CD14-positive monocyte (primary cell): ENCODE data around the gene PDE11A. TPM values are rescaled to one million over a fixed set of nuclear protein-coding genes. Genes with fewer than 3 reads are reported as not detected.

ENCODE experiments used
- DNase-seq, 3 donors: peaks; one replicate each; pipeline ENCODE4 v3.0.0-alpha.2; 2011 to 2022
- H2AFZ ChIP-seq: 2 replicates; pipeline ENCODE4 v1.6.0; 2012; ENCODE audit warnings: mild to moderate bottlenecking, low read depth, low read length, inconsistent platforms; ENCODE audit not compliant: insufficient read depth, poor library complexity, severe bottlenecking
- H3K27ac ChIP-seq, 2 donors: 1 replicate in 1 of 2; 2 replicates in 1 of 2; pipeline ENCODE4 v1.5.1; 2012 to 2013; ENCODE audit warnings: low read length in 2 of 2, control low read depth in 1 of 2, inconsistent platforms in 1 of 2, low read depth in 1 of 2, mild to moderate bottlenecking in 1 of 2
- H3K27me3 ChIP-seq, 2 donors: one replicate each; pipeline versions ENCODE4 v1.6.0 to v1.6.1; 2011 to 2013; ENCODE audit warnings: low read length in 2 of 2; ENCODE audit not compliant: control insufficient read depth in 2 of 2, insufficient read depth in 2 of 2
- H3K36me3 ChIP-seq, 2 donors: replicated peaks in 1 of 2; 1 replicate in 1 of 2; 2 replicates in 1 of 2; pipeline versions ENCODE4 v1.5.1 to v1.6.1; 2012 to 2013; ENCODE audit warnings: low read length in 2 of 2, control low read depth in 1 of 2, inconsistent platforms in 1 of 2, mild to moderate bottlenecking in 1 of 2; ENCODE audit not compliant: insufficient read depth in 2 of 2, control insufficient read depth in 1 of 2
- H3K4me1 ChIP-seq, 2 donors: 1 replicate in 1 of 2; 2 replicates in 1 of 2; pipeline versions ENCODE4 v1.5.1 to v1.6.1; 2012 to 2013; ENCODE audit warnings: low read length in 2 of 2, control low read depth in 1 of 2, inconsistent platforms in 1 of 2, mild to moderate bottlenecking in 1 of 2, moderate library complexity in 1 of 2; ENCODE audit not compliant: insufficient read depth in 2 of 2, control insufficient read depth in 1 of 2
- H3K4me2 ChIP-seq: replicated peaks from 2 replicates; pipeline ENCODE3; 2012; ENCODE audit warnings: low read length, moderate library complexity, mild to moderate bottlenecking; ENCODE audit not compliant: poor library complexity, severe bottlenecking; ENCODE audit errors: extremely low read depth
- H3K4me3 ChIP-seq, 3 experiments: fragments of 200-600 bp in 1 of 3; sonication (generic) in 1 of 3; replicated peaks in 1 of 3; 1 replicate in 2 of 3; 2 replicates in 1 of 3; pipeline ENCODE4 v1.5.1; 2011 to 2013; ENCODE audit warnings: low read length in 3 of 3, mild to moderate bottlenecking in 3 of 3, control low read depth in 2 of 3, low read depth in 2 of 3, inconsistent platforms in 1 of 3, moderate library complexity in 1 of 3
- H3K79me2 ChIP-seq: 2 replicates; pipeline ENCODE4 v1.6.0; 2012; ENCODE audit warnings: mild to moderate bottlenecking, control low read depth, inconsistent platforms, low read length, moderate library complexity; ENCODE audit not compliant: insufficient read depth
- H3K9ac ChIP-seq: 2 replicates; pipeline ENCODE4 v1.6.0; 2017; ENCODE audit warnings: low read length, mild to moderate bottlenecking; ENCODE audit not compliant: insufficient read depth, poor library complexity, severe bottlenecking
- H3K9me3 ChIP-seq, 2 donors: replicated peaks in 1 of 2; 1 replicate in 1 of 2; 2 replicates in 1 of 2; pipeline versions ENCODE4 v1.5.1 to v1.6.1; 2012 to 2013; ENCODE audit warnings: low read length in 2 of 2, control low read depth in 1 of 2; ENCODE audit not compliant: control insufficient read depth in 1 of 2, insufficient read depth in 1 of 2
- H4K20me1 ChIP-seq: 2 replicates; pipeline ENCODE4 v1.6.0; 2012; ENCODE audit warnings: mild to moderate bottlenecking, low read length, control low read depth, moderate library complexity; ENCODE audit not compliant: insufficient read depth
- H3K27ac Mint-ChIP-seq, 7 donors: one replicate each; pipeline ENCODE4 v1.8.0; 2020; ENCODE audit warnings: mild to moderate bottlenecking in 7 of 7, mixed read lengths in 7 of 7, moderate library complexity in 6 of 7, inconsistent platforms in 2 of 7
- H3K27me3 Mint-ChIP-seq, 3 donors: one replicate each; pipeline ENCODE4 v1.8.0; 2021 to 2022; ENCODE audit warnings: low read depth in 3 of 3, mild to moderate bottlenecking in 3 of 3, mixed read lengths in 3 of 3, moderate library complexity in 3 of 3, inconsistent platforms in 1 of 3
- H3K36me3 Mint-ChIP-seq, 2 donors: one replicate each; pipeline ENCODE4 v1.8.0; 2020; ENCODE audit warnings: mixed read lengths in 2 of 2, inconsistent platforms in 1 of 2, mild to moderate bottlenecking in 1 of 2
- H3K4me1 Mint-ChIP-seq: one replicate; pipeline ENCODE4 v1.8.0; 2020; ENCODE audit warnings: mild to moderate bottlenecking, mixed read lengths
- H3K4me3 Mint-ChIP-seq, 2 donors: one replicate each; pipeline ENCODE4 v1.8.0; 2020; ENCODE audit warnings: mild to moderate bottlenecking in 2 of 2, mixed read lengths in 2 of 2, moderate library complexity in 1 of 2
- H3K9me3 Mint-ChIP-seq, 7 donors: one replicate each; pipeline ENCODE4 v1.8.0; 2020 to 2022; ENCODE audit warnings: mixed read lengths in 7 of 7, mild to moderate bottlenecking in 6 of 7, moderate library complexity in 6 of 7, inconsistent platforms in 2 of 7
- WGBS: methylation state at CpG from one replicate; pipeline ENCODE4 v1.1.5; 2013; ENCODE audit warnings: missing lambda C conversion rate; ENCODE audit not compliant: insufficient coverage; 5-methylcytosine and 5-hydroxymethylcytosine counted together
- intact Hi-C, 2 donors: fragments of 100-400 bp; cut with micrococcal nuclease; formaldehyde crosslinking; loops; one replicate each; pipeline versions ENCODE4 v1.15.0 to v1.15.1; 2023
- polyA plus RNA-seq, 3 donors: library from polyadenylated mRNA; depleted of rRNA in 1 of 3; unstranded in 2 of 3; stranded (reverse) in 1 of 3; fragments of 300-500 nt in 2 of 3; fragments of >200 nt in 1 of 3; fragmentation: Illumina TruSeq in 2 of 3; gene quantifications; 1 replicate in 2 of 3; 2 replicates in 1 of 3; pipeline ENCODE4 v1.2.3, GENCODE V29; 2012 to 2021
- TF ChIP-seq, protein P1 (sequence below): fragments of 200-600 bp; IDR thresholded peaks from one replicate; pipeline ENCODE4 v1.8.0; 2022; ENCODE audit warnings: antibody characterized with exemption, mild to moderate bottlenecking

PDE11A gene
- polyA plus RNA-seq, 3 donors = not detected

GRCh38 chr2:178068823-178069454 is 3.6 kb downstream of the PDE11A start:
- no peak overlapping the region for H3K4me3 Mint-ChIP-seq
- peaks cover 17 to 31% (median 26%) of the 10 kb centered on the region in 3 donors for H3K27me3 Mint-ChIP-seq
- Histone ChIP-seq H3K27me3 (peaks cover 7 to 18% of the 10 kb centered on the region in 2 donors), H2AFZ (no peak overlapping the region), H3K36me3 (no peaks in the 10 kb centered on the region), H3K9ac (no peak overlapping the region), H3K4me1 (peaks cover 12 to 14% of the 10 kb centered on the region in 2 donors), H3K9me3 (no peaks in the 10 kb centered on the region), H3K27ac (no peak overlapping the region), H3K4me3 (no peak overlapping the region), H3K4me2 (no peak overlapping the region), H4K20me1 (no peaks in the 10 kb centered on the region), H3K79me2 (no peaks in the 10 kb centered on the region)
- intact Hi-C loops = no loop called here
- no CpG with 5 or more reads among the region's 1 CpG for WGBS
- no peaks in the 10 kb centered on the region for H3K36me3 Mint-ChIP-seq
- DNase-seq = no peak
- TF ChIP-seq, protein P1, sequence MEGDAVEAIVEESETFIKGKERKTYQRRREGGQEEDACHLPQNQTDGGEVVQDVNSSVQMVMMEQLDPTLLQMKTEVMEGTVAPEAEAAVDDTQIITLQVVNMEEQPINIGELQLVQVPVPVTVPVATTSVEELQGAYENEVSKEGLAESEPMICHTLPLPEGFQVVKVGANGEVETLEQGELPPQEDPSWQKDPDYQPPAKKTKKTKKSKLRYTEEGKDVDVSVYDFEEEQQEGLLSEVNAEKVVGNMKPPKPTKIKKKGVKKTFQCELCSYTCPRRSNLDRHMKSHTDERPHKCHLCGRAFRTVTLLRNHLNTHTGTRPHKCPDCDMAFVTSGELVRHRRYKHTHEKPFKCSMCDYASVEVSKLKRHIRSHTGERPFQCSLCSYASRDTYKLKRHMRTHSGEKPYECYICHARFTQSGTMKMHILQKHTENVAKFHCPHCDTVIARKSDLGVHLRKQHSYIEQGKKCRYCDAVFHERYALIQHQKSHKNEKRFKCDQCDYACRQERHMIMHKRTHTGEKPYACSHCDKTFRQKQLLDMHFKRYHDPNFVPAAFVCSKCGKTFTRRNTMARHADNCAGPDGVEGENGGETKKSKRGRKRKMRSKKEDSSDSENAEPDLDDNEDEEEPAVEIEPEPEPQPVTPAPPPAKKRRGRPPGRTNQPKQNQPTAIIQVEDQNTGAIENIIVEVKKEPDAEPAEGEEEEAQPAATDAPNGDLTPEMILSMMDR = no peak
- H3K4me1 Mint-ChIP-seq = peaks cover 18% of the 10 kb centered on the region
- H3K9me3 Mint-ChIP-seq = peaks cover 0 to 5% (median 0%) of the 10 kb centered on the region in 7 donors
- H3K27ac Mint-ChIP-seq = no peak overlapping the region

- H3K4me2 ChIP-seq = no peak overlapping the region
- Mint-ChIP-seq H3K27ac (no peak overlapping the region), H3K4me1 (peaks cover under 1% of the 10 kb centered on the region), H3K36me3 (no peaks in the 10 kb centered on the region), H3K4me3 (no peak overlapping the region), H3K9me3 (no peaks in the 10 kb centered on the region), H3K27me3 (peaks cover 8 to 20% (median 14%) of the 10 kb centered on the region in 3 donors)
- intact Hi-C loops = no loop called here
- H3K4me3 ChIP-seq = no peak overlapping the region
- peaks cover 2 to 7% of the 10 kb centered on the region in 2 donors for H3K27me3 ChIP-seq
- TF ChIP-seq, protein P1 = no peak
- H3K79me2 ChIP-seq = no peaks in the 10 kb centered on the region
- H3K9me3 ChIP-seq = no peaks in the 10 kb centered on the region
- no CpG with 5 or more reads among the region's 1 CpG for WGBS
- peaks cover under 1% of the 10 kb centered on the region in 2 donors for H3K4me1 ChIP-seq
- H3K36me3 ChIP-seq = no peaks in the 10 kb centered on the region
- DNase-seq = no peak
- H4K20me1 ChIP-seq = no peaks in the 10 kb centered on the region
- no peak overlapping the region for H2AFZ ChIP-seq
- H3K27ac ChIP-seq = no peak overlapping the region
- H3K9ac ChIP-seq = no peak overlapping the region
Observed at GRCh38 chr2:178066890-178067669, 5.5 kb downstream of the PDE11A start.
